ENCODE results near the gene NEU2. TPM values are rescaled to one million over a fixed set of nuclear protein-coding genes. Genes with fewer than 3 reads are reported as not detected.

NEU2 gene
- total and polyA plus RNA-seq, 2 of the 13 experiments (the other 11 are each of a cell fraction or from before 2014, with no cell fraction given): not detected

GRCh38 chr2:233053928-233054784 lies 21.7 kb downstream of the NEU2 start (continued):
- TF ChIP-seq ZNF770 (CRISPR knock-in tag; IDR thresholded peaks at IDR 0.05) (no peak), ZNF713 (CRISPR knock-in tag; IDR thresholded peaks at IDR 0.05) (no peak), HOXA5 (CRISPR knock-in tag; IDR thresholded peaks at IDR 0.05) (peak; percentile 64; the same call in 1 of the 2 replicates), ZNF512B (CRISPR knock-in tag; IDR thresholded peaks at IDR 0.05; ENCODE audit: borderline replicate concordance) (no peak), SNAPC5 (CRISPR knock-in tag; IDR thresholded peaks at IDR 0.05; ENCODE audit: borderline replicate concordance) (no peak), SMYD3 (CRISPR knock-in tag; IDR thresholded peaks at IDR 0.05) (no peak), ZNF563 (CRISPR knock-in tag; IDR thresholded peaks at IDR 0.05) (no peak), SPEN (CRISPR knock-in tag; IDR thresholded peaks at IDR 0.05; ENCODE audit: low read depth) (no peak), PRMT3 (CRISPR knock-in tag; IDR thresholded peaks at IDR 0.05; ENCODE audit: borderline replicate concordance, low read depth) (no peak), ZBTB40 (IDR thresholded peaks at IDR 0.05) (no peak), ZBTB40 (CRISPR knock-in tag; IDR thresholded peaks at IDR 0.05) (no peak), HNF1B (CRISPR knock-in tag; IDR thresholded peaks at IDR 0.05) (peak; percentile 63)

Measured in HepG2 (cell line).